Measurements from ENCODE around the gene RAB40C.
A peak's percentile ranks its signal among the peaks of the same experiment; 100 is the strongest.

RAB40C gene

GRCh38 chr16:559411-560203, 30.3 kb upstream of the RAB40C start:
- DNase-seq (ENCODE audit: low spot score), result no peak

GRCh38 chr16:560204-560700, 29.6 kb upstream of the RAB40C start, which contains the start of gene PRR35:
PRR35 (plus strand) TSS chr16:560394; CDS start chr16:563295, 2,901 bp downstream.
- DNase-seq (ENCODE audit: low spot score), result no peak

GRCh38 chr16:560701-561412, 29.0 kb upstream of the RAB40C start:
- no peak for DNase-seq (ENCODE audit: low spot score)

- no peak for DNase-seq (ENCODE audit: low spot score)
Observed at GRCh38 chr16:561413-561794, 28.5 kb upstream of the RAB40C start.

GRCh38 chr16:561957-562938, 27.6 kb upstream of the RAB40C start:
- no peak for DNase-seq (ENCODE audit: low spot score)

GRCh38 chr16:563072-563644, 26.7 kb upstream of the RAB40C start:
- no peak for DNase-seq (ENCODE audit: low spot score)

GRCh38 chr16:564690-565418, 25.0 kb upstream of the RAB40C start:
- no peak for DNase-seq (ENCODE audit: low spot score)

- peak; percentile 32 for DNase-seq (ENCODE audit: low spot score)
Observed at GRCh38 chr16:565419-566330, 24.2 kb upstream of the RAB40C start.

GRCh38 chr16:566475-567372, 23.1 kb upstream of the RAB40C start, which contains the start of gene NHLRC4:
NHLRC4 (plus strand) TSS chr16:567005; CDS start chr16:568048, 1,043 bp downstream.
- peak; percentile 84 for DNase-seq (ENCODE audit: low spot score)

- DNase-seq (ENCODE audit: low spot score), result no peak
Observed at GRCh38 chr16:567373-568256, 22.3 kb upstream of the RAB40C start.

- DNase-seq (ENCODE audit: low spot score), result peak; percentile 88
Observed at GRCh38 chr16:568401-569258, 21.2 kb upstream of the RAB40C start.

- DNase-seq (ENCODE audit: low spot score), result peak; percentile 59
Observed at GRCh38 chr16:569445-570254, 20.2 kb upstream of the RAB40C start, which contains the start of gene PIGQ. PIGQ (plus strand) TSS chr16:569968; CDS start chr16:574075, 4,107 bp downstream.

GRCh38 chr16:572865-573650, 16.8 kb upstream of the RAB40C start:
- DNase-seq (ENCODE audit: low spot score), result no peak

- no peak for DNase-seq (ENCODE audit: low spot score)
Observed at GRCh38 chr16:574021-574760, 15.7 kb upstream of the RAB40C start.

Measured in hematopoietic multipotent progenitor cell treated with erythropoietin and hydrocortisone succinate and interleukin-3 and kit ligand, for 17 days (in vitro differentiated cells).